HEK293 (cell line): ENCODE measurements around the gene CUL7.

Experiments
- HIC1 ChIP-seq: fragments of 450-650 bp; formaldehyde crosslinking; IDR thresholded peaks from 2 replicates; pipeline ENCODE4 v1.5.1; 2016; ENCODE audit warnings: missing biosample characterization, missing genetic modification characterization
- MEIS1 ChIP-seq: sonication (generic); formaldehyde crosslinking; IDR thresholded peaks from 2 replicates; pipeline ENCODE4 v1.8.1; 2022; ENCODE audit warnings: missing genetic modification reagents, mild to moderate bottlenecking, borderline replicate concordance
- PRDM2 ChIP-seq: fragments of 450-650 bp; formaldehyde crosslinking; IDR thresholded peaks from 2 replicates; pipeline ENCODE4 v1.5.1; 2016; ENCODE audit warnings: missing biosample characterization, missing genetic modification characterization, borderline replicate concordance
- SCRT1 ChIP-seq: fragments of 450-650 bp; formaldehyde crosslinking; IDR thresholded peaks from 2 replicates; pipeline ENCODE4 v1.5.1; 2016; ENCODE audit warnings: missing biosample characterization, missing genetic modification characterization, borderline replicate concordance
- SP2 ChIP-seq: fragments of 450-650 bp; formaldehyde crosslinking; IDR thresholded peaks from 2 replicates; pipeline ENCODE4 v1.5.1; 2016; ENCODE audit warnings: missing biosample characterization, missing genetic modification characterization
- ZBTB10 ChIP-seq: fragments of 450-650 bp; formaldehyde crosslinking; IDR thresholded peaks from 2 replicates; pipeline ENCODE4 v1.5.1; 2016; ENCODE audit warnings: missing biosample characterization, missing genetic modification characterization
- ZBTB48 ChIP-seq: fragments of 450-650 bp; formaldehyde crosslinking; IDR thresholded peaks from 2 replicates; pipeline ENCODE4 v1.5.1; 2016; ENCODE audit warnings: missing biosample characterization, missing genetic modification characterization
- ZBTB7A ChIP-seq: fragments of 450-650 bp; formaldehyde crosslinking; IDR thresholded peaks from 2 replicates; pipeline ENCODE4 v1.5.1; 2016; ENCODE audit warnings: low read depth, missing biosample characterization, missing genetic modification characterization
- ZNF132 ChIP-seq: fragments of 450-650 bp; formaldehyde crosslinking; IDR thresholded peaks from 2 replicates; pipeline ENCODE4 v1.5.1; 2017; ENCODE audit warnings: missing biosample characterization, missing genetic modification characterization, borderline replicate concordance
- ZNF146 ChIP-seq: fragments of 450-650 bp; formaldehyde crosslinking; IDR thresholded peaks from 2 replicates; pipeline ENCODE4 v1.5.1; 2016; ENCODE audit warnings: missing biosample characterization, missing genetic modification characterization
- ZNF211 ChIP-seq: fragments of 450-650 bp; formaldehyde crosslinking; IDR thresholded peaks from 2 replicates; pipeline ENCODE4 v1.5.1; 2016; ENCODE audit warnings: low read depth, missing biosample characterization, missing genetic modification characterization
- ZNF24 ChIP-seq: fragments of 450-650 bp; formaldehyde crosslinking; IDR thresholded peaks from 2 replicates; pipeline ENCODE4 v1.5.1; 2016; ENCODE audit warnings: missing biosample characterization, missing genetic modification characterization
- ZNF292 ChIP-seq: fragments of 450-650 bp; formaldehyde crosslinking; IDR thresholded peaks from 2 replicates; pipeline ENCODE4 v1.5.1; 2016; ENCODE audit warnings: low read depth, missing biosample characterization, missing genetic modification characterization, borderline replicate concordance
- ZNF391 ChIP-seq: fragments of 450-650 bp; formaldehyde crosslinking; IDR thresholded peaks from 2 replicates; pipeline ENCODE4 v1.5.1; 2016; ENCODE audit warnings: low read depth, missing biosample characterization, missing genetic modification characterization, borderline replicate concordance
- ZNF416 ChIP-seq: fragments of 450-650 bp; formaldehyde crosslinking; IDR thresholded peaks from 2 replicates; pipeline ENCODE4 v1.5.1; 2016; ENCODE audit warnings: missing biosample characterization, missing genetic modification characterization
- ZNF48 ChIP-seq: fragments of 450-650 bp; formaldehyde crosslinking; IDR thresholded peaks from 2 replicates; pipeline ENCODE4 v1.5.1; 2016; ENCODE audit warnings: missing biosample characterization, missing genetic modification characterization
- ZNF510 ChIP-seq: fragments of 450-650 bp; formaldehyde crosslinking; IDR thresholded peaks from 2 replicates; pipeline ENCODE4 v1.5.1; 2018; ENCODE audit warnings: mild to moderate bottlenecking, missing genetic modification characterization, missing biosample characterization; ENCODE audit not compliant: insufficient replicate concordance
- ZNF518A ChIP-seq: fragments of 450-650 bp; formaldehyde crosslinking; conservative IDR thresholded peaks from 2 replicates; pipeline ENCODE4 v1.5.1; 2016; ENCODE audit warnings: low read depth, missing biosample characterization, missing genetic modification characterization
- ZNF548 ChIP-seq: fragments of 450-650 bp; formaldehyde crosslinking; IDR thresholded peaks from 2 replicates; pipeline ENCODE4 v1.5.1; 2016; ENCODE audit warnings: missing biosample characterization, missing genetic modification characterization
- ZNF670 ChIP-seq: fragments of 450-650 bp; formaldehyde crosslinking; IDR thresholded peaks from 2 replicates; pipeline ENCODE4 v1.5.1; 2016; ENCODE audit warnings: missing biosample characterization, missing genetic modification characterization, low read depth
- ZNF747 ChIP-seq: fragments of 450-650 bp; formaldehyde crosslinking; IDR thresholded peaks from 2 replicates; pipeline ENCODE4 v1.5.1; 2016; ENCODE audit warnings: missing biosample characterization, missing genetic modification characterization
- ZNF777 ChIP-seq: fragments of 450-650 bp; formaldehyde crosslinking; IDR thresholded peaks from 2 replicates; pipeline ENCODE4 v1.5.1; 2017; ENCODE audit warnings: missing biosample characterization, missing genetic modification characterization, borderline replicate concordance
- ZNF785 ChIP-seq: fragments of 450-650 bp; formaldehyde crosslinking; IDR thresholded peaks from 2 replicates; pipeline ENCODE4 v1.5.1; 2016; ENCODE audit warnings: missing biosample characterization, missing genetic modification characterization

Gene CUL7

DNA sequence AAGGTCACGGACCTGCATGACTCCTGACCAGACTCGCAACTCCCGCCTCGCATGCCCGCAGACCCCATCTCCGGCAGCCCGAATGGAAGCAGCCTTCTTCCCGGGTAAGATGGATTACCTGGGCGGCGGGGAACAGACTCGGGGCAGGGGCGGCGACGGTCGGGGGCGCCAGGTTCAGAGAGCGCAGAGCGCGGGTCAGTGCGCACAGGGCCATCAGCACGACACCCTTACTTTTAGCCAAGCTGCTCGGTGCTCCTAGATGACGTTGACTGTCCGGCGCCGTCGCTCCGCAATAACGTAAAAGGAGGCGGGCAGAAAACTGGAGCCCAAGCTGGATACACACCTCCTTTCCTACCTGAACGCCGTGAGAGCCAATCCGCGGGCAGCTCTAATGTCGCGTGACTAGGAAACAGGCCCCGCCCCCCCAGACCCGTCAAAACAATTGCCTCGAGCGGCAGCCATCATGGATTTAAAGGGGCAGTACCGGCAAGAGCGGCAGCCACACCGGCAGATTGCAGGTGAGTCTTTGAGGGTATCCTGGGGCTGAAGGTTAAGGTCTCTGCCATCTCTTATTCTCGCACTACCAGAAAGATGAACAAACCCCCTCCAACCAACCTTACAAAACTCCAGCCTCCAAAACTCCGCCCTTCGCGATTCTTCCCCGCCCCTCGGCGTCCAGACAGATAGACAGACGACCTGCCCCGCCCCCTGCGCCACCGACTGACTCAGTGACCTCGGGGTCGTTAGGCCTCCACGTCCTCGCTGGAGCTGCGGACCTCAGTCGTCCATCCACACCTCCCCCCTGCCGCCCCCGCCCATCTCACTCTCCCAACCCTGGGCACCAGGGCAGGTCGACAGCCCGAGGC, 5.8 kb upstream of the CUL7 start, which contains the start of the genes KLC4 and MRPL2 (continued):
- TF ChIP-seq ZNF518A (0 out of 2 replicates have a peak, but pooled peaks have one; percentile 15), ZNF416 (tag by site-specific recombination) (no peak), ZNF24 (tag by site-specific recombination) (no peak), SP2 (peak; percentile 92), ZNF747 (tag by site-specific recombination) (no peak), PRDM2 (no peak), ZNF548 (tag by site-specific recombination) (no peak), ZNF132 (tag by site-specific recombination) (no peak), ZBTB7A (tag by site-specific recombination) (no peak), MEIS1 (CRISPR knock-in tag) (no peak), ZNF48 (tag by site-specific recombination) (no peak), ZNF785 (tag by site-specific recombination) (no peak), ZNF211 (tag by site-specific recombination) (no peak), ZNF510 (tag by site-specific recombination) (no peak), SCRT1 (no peak), ZNF292 (tag by site-specific recombination) (no peak), ZBTB48 (tag by site-specific recombination) (no peak), ZNF777 (tag by site-specific recombination) (no peak), ZNF670 (tag by site-specific recombination) (no peak), HIC1 (tag by site-specific recombination) (no peak), ZNF146 (no peak), ZNF391 (tag by site-specific recombination) (no peak), ZBTB10 (tag by site-specific recombination) (no peak)
